Measurements from ENCODE around the gene BRAT1.

- TF ChIP-seq CTCF (IDR thresholded peaks at IDR 0.05; ENCODE audit: poor library complexity, severe bottlenecking) (peak; percentile 35), POLR2AphosphoS5 (IDR thresholded peaks at IDR 0.05) (no peak), EZH2 (IDR thresholded peaks at IDR 0.05; ENCODE audit: borderline replicate concordance, insufficient read depth, low read length, poor library complexity, severe bottlenecking) (no peak), EP300 (conservative IDR thresholded peaks at IDR 0.05; ENCODE audit: poor library complexity, severe bottlenecking) (no peak)
Measured at GRCh38 chr7:2567679-2568278, 12.5 kb upstream of the BRAT1 start.
